Mucosa of descending colon (tissue), 3 donors: ENCODE measurements around the gene UNC119B. TPM values are rescaled to one million over a fixed set of nuclear protein-coding genes. Genes with fewer than 3 reads are reported as not detected.

Experiments used
- ATAC-seq: fragments of 200-7000 bp; cut with Tn5 transposase; one replicate; pipeline ENCODE4 v1.9.1; 2020; ENCODE audit warnings: mild to moderate bottlenecking, moderate library complexity
- DNase-seq, 3 donors: peaks; one replicate each; pipeline ENCODE4 v3.0.0-alpha.2; 2020
- H3K36me3 ChIP-seq: fragments of 200-600 bp; one replicate; pipeline ENCODE4 v1.8.0; 2021; ENCODE audit warnings: low read depth, mild to moderate bottlenecking
- H3K4me1 ChIP-seq: fragments of 200-600 bp; one replicate; pipeline ENCODE4 v1.8.0; 2021; ENCODE audit warnings: low read depth, mild to moderate bottlenecking
- H3K4me3 ChIP-seq: fragments of 200-600 bp; one replicate; pipeline ENCODE4 v1.8.0; 2021; ENCODE audit warnings: mild to moderate bottlenecking
- H3K9me3 ChIP-seq: fragments of 200-600 bp; one replicate; pipeline ENCODE4 v1.8.0; 2021; ENCODE audit warnings: mild to moderate bottlenecking
- intact Hi-C, 2 donors: fragments of 100-400 bp; cut with DNase I in 1 of 2; cut with micrococcal nuclease in 1 of 2; formaldehyde crosslinking; loops; one replicate each; pipeline versions ENCODE4 v1.11.0 to v1.11.1; 2022; cut with DNase I, micrococcal nuclease
- total RNA-seq, 3 donors: library from RNA; stranded (reverse); fragmentation: NEBNext Ultra II Directional in 2 of 3; extraction: Animal tissue kit (Norgen Biotek cat#: 25700) in 2 of 3; gene quantifications; one replicate each; pipeline versions ENCODE4 v1.2.1 to v1.2.4, GENCODE V29; 2021 to 2023
- TF ChIP-seq, protein P1 (sequence below): fragments of 200-600 bp; IDR thresholded peaks from one replicate; pipeline ENCODE4 v1.8.0; 2022; ENCODE audit warnings: antibody characterized with exemption, mild to moderate bottlenecking
- donor health status: DM: no; HTN: no; CAD: no; lungs with moderate emphysema.
- donor health status: DM: no; HTN: no; CAD: no.
- donor health status: DM: no; HTN: yes; CAD: no.

UNC119B gene
- total RNA-seq, 3 donors from 2014 or later: 20.5 to 26.7 (median 23.3) TPM

DNA sequence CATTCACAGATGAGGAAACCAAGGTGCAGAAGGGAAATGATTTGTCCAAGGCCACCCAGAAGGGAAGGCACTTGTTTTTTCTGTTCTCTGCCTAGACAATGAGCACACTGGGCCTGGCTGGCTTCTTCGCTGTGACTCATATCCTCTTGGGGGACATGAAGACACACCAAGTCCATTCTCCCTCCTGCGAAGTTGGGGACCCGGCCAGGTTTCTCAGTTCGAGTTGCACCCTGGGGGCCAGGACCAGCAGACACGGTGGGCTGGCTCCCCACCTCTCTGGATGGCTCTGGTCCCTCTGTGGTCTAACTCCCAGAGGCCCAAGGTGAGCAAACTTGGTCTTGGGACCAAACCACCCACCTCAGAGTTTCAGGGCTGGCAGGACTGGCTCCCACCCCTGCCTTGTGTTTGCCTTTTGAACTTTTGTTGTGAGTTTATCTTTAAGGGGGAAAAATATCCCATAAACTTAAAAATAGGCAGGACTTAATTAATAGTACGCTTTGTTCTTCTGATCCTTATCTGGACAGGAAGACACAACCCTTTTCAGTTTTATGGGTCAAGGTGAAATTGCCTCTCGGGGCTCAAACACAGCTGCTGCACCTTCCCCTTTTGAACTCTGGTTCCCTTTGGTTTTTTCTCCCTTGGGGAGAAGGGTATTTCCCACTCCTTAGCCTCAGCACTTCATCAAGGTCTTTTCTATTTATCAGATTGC lies 32.3 kb upstream of the UNC119B start:
- Histone ChIP-seq H3K4me3 (no peak overlapping the region), H3K4me1 (no peaks in the 10 kb centered on the region), H3K9me3 (no peaks in the 10 kb centered on the region), H3K36me3 (no peaks in the 10 kb centered on the region)
- TF ChIP-seq, protein P1, sequence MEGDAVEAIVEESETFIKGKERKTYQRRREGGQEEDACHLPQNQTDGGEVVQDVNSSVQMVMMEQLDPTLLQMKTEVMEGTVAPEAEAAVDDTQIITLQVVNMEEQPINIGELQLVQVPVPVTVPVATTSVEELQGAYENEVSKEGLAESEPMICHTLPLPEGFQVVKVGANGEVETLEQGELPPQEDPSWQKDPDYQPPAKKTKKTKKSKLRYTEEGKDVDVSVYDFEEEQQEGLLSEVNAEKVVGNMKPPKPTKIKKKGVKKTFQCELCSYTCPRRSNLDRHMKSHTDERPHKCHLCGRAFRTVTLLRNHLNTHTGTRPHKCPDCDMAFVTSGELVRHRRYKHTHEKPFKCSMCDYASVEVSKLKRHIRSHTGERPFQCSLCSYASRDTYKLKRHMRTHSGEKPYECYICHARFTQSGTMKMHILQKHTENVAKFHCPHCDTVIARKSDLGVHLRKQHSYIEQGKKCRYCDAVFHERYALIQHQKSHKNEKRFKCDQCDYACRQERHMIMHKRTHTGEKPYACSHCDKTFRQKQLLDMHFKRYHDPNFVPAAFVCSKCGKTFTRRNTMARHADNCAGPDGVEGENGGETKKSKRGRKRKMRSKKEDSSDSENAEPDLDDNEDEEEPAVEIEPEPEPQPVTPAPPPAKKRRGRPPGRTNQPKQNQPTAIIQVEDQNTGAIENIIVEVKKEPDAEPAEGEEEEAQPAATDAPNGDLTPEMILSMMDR: no peak
- ATAC-seq: peak; percentile 67
- DNase-seq: no peak
- intact Hi-C loops: no loop called here

DNA sequence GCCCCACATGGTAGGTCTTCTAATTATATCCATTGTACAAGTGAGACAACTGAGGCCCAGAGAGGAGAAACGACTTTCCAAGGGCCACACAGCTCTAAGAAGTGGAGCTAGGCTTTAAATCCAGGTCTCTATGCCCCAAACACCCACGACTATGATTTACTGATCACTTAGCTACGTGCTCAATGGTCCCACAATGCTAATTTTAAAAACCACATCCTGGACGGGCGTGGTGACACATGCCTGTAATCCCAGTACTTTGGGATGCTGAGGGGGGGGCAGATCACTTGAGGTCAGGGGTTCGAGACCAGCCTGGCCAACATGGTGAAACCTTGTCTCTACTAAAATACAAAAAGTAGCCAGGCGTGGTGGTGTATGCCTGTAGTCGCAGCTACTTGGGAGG lies 31.7 kb upstream of the UNC119B start:
- no peaks in the 10 kb centered on the region for H3K36me3 ChIP-seq
- H3K4me3 ChIP-seq: no peak overlapping the region
- DNase-seq (no peak), ATAC-seq (no peak)
- intact Hi-C loops: no loop called here
- no peaks in the 10 kb centered on the region for H3K9me3 ChIP-seq
- TF ChIP-seq, protein P1: no peak
- no peaks in the 10 kb centered on the region for H3K4me1 ChIP-seq

DNA sequence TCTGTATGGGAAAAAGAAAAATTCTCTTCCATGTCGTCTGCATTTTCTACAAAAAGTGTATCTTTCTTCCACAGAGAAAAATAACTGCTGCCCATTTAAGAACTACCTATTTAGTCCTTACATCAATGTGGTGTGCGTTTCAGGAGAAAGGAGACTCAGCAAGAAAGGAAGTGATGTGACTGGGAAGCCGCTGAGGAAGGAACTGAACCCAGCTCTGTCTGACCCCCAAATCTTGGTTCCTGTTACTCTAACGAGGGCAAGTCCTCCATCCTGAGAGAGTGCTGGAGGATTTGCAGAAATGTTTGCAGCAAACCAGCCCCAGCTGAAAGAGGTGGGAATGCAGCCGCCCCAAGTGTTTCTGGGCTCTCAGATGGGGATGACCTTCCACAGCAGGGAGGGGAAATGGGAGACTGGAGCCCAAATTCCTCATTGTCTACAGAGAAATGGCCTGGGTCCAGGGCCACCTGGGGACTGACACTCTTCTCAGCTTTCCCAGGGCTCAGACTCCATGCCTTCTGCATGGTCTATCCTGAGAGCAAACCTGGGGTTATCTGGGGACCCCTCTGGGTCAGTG lies 30.0 kb upstream of the UNC119B start:
- DNase-seq: no peak
- Histone ChIP-seq H3K4me1 (no peaks in the 10 kb centered on the region), H3K36me3 (no peaks in the 10 kb centered on the region), H3K9me3 (no peaks in the 10 kb centered on the region), H3K4me3 (no peak overlapping the region)
- no peak for ATAC-seq
- intact Hi-C loops: no loop called here
- TF ChIP-seq, protein P1: no peak

DNA sequence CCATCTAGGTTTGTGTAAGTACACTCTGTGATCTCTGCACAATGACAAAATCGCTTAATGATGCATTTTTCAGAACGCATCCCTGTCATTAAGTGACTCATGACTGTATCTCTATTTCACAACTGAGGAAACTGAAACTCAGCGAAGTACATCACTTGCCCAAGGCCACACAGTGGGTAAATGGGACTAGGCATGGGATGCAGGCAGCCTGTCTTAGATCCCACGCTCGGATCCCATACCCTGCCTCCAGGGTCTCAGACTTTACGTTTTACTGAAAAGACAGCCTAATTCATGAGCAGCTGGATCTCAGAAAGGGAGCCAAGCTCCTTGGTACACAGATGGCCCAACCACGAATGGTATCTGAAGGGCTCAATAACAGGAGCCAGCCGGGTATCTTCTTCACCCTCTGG lies 25.7 kb upstream of the UNC119B start:
- intact Hi-C loops: no loop called here
- ATAC-seq (no peak), DNase-seq (no peak)
- H3K9me3 ChIP-seq: no peaks in the 10 kb centered on the region
- H3K4me3 ChIP-seq: no peak overlapping the region
- TF ChIP-seq, protein P1: no peak
- H3K4me1 ChIP-seq: peaks cover 6% of the 10 kb centered on the region
- H3K36me3 ChIP-seq: no peaks in the 10 kb centered on the region

DNA sequence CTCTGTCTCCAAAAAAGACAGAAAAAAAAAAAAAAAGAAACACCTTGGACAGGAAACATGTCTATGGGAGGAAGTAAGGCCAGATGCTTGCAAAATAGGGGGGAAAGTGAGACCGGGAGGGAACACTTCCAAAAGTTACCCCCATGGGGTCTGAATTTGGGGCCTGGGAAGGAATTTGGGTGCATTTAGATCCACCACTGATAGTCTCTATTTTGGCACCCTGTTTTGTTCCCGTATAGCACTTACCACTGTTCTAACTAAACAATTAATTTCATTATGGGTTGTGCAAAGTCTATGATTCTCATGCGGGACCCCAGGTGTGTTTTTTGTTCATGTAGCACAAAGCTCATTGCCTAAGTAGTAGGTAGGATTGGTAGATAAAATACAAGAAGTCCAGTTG lies 24.7 kb upstream of the UNC119B start:
- intact Hi-C loops: no loop called here
- DNase-seq: no peak
- H3K9me3 ChIP-seq: no peaks in the 10 kb centered on the region
- no peaks in the 10 kb centered on the region for H3K36me3 ChIP-seq
- H3K4me3 ChIP-seq: no peak overlapping the region
- peaks cover 7% of the 10 kb centered on the region for H3K4me1 ChIP-seq
- ATAC-seq: no peak
- TF ChIP-seq, protein P1: no peak
